ENCODE measurements around the gene TF.

TF gene

DNA sequence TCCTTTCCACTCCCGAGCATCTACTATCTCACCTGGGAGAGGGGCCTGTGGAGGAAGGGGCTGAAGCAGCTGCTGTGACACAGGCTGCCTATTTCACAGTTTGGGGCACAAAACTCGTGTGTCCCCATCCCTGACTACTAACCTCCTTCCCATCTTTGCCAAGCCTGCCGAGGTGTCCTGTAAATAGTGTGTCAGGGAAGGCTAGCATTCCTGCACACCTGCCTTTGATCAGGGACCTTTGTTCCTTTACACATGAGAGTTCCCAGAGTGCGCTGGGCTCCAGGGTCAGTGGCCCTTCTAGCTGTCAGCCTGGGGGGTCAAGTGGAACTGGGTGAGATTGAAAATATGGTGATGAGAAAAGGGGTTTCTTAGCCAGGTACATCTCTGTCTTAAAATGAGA is 13.0 kb upstream of the TF start:
- no peak for TF ChIP-seq FOXP2 (optimal IDR thresholded peaks at IDR 0.05; ENCODE audit: borderline replicate concordance, extremely low read depth, extremely low read length, insufficient read depth)
- TF ChIP-seq TAF1 (IDR thresholded peaks at IDR 0.05; ENCODE audit: borderline replicate concordance, insufficient read depth, low read length): no peak
- TF ChIP-seq POLR2AphosphoS5 (IDR thresholded peaks at IDR 0.05; ENCODE audit: low read depth, low read length): no peak
- TF ChIP-seq SIN3A (IDR thresholded peaks at IDR 0.05; ENCODE audit: borderline replicate concordance, insufficient read depth, low read length): no peak
- TF ChIP-seq, protein P1, sequence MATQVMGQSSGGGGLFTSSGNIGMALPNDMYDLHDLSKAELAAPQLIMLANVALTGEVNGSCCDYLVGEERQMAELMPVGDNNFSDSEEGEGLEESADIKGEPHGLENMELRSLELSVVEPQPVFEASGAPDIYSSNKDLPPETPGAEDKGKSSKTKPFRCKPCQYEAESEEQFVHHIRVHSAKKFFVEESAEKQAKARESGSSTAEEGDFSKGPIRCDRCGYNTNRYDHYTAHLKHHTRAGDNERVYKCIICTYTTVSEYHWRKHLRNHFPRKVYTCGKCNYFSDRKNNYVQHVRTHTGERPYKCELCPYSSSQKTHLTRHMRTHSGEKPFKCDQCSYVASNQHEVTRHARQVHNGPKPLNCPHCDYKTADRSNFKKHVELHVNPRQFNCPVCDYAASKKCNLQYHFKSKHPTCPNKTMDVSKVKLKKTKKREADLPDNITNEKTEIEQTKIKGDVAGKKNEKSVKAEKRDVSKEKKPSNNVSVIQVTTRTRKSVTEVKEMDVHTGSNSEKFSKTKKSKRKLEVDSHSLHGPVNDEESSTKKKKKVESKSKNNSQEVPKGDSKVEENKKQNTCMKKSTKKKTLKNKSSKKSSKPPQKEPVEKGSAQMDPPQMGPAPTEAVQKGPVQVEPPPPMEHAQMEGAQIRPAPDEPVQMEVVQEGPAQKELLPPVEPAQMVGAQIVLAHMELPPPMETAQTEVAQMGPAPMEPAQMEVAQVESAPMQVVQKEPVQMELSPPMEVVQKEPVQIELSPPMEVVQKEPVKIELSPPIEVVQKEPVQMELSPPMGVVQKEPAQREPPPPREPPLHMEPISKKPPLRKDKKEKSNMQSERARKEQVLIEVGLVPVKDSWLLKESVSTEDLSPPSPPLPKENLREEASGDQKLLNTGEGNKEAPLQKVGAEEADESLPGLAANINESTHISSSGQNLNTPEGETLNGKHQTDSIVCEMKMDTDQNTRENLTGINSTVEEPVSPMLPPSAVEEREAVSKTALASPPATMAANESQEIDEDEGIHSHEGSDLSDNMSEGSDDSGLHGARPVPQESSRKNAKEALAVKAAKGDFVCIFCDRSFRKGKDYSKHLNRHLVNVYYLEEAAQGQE (IDR thresholded peaks at IDR 0.05; ENCODE audit: insufficient read depth in 1 of 2, low read depth in 2 of 2, low read length in 2 of 2): no peak

DNA sequence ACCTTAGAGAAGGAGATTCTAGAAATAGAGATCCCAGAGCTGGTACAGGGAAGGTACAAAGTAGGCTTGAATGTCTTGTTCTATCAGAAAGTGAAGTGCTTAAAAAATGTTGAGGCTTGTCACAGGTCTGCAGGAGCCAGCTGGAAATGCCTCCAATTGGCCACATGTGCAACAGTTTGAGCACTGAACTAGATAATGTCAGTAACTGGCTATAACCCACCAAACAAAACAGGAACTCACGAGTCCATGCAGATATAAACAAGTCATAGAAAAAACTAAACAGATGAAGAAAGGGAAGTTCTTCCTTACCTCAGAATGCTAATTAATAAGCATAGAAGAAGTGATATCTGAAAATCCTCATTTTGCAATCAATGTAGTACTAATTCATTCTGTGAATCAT is 11.9 kb upstream of the TF start:
- TF ChIP-seq POLR2AphosphoS5 (IDR thresholded peaks at IDR 0.05; ENCODE audit: low read depth, low read length): no peak
- no peak for TF ChIP-seq TAF1 (IDR thresholded peaks at IDR 0.05; ENCODE audit: borderline replicate concordance, insufficient read depth, low read length)
- TF ChIP-seq, protein P1 (IDR thresholded peaks at IDR 0.05; ENCODE audit: insufficient read depth in 1 of 2, low read depth in 2 of 2, low read length in 2 of 2): no peak
- no peak for TF ChIP-seq FOXP2 (optimal IDR thresholded peaks at IDR 0.05; ENCODE audit: borderline replicate concordance, extremely low read depth, extremely low read length, insufficient read depth)
- no peak for TF ChIP-seq SIN3A (IDR thresholded peaks at IDR 0.05; ENCODE audit: borderline replicate concordance, insufficient read depth, low read length)

DNA sequence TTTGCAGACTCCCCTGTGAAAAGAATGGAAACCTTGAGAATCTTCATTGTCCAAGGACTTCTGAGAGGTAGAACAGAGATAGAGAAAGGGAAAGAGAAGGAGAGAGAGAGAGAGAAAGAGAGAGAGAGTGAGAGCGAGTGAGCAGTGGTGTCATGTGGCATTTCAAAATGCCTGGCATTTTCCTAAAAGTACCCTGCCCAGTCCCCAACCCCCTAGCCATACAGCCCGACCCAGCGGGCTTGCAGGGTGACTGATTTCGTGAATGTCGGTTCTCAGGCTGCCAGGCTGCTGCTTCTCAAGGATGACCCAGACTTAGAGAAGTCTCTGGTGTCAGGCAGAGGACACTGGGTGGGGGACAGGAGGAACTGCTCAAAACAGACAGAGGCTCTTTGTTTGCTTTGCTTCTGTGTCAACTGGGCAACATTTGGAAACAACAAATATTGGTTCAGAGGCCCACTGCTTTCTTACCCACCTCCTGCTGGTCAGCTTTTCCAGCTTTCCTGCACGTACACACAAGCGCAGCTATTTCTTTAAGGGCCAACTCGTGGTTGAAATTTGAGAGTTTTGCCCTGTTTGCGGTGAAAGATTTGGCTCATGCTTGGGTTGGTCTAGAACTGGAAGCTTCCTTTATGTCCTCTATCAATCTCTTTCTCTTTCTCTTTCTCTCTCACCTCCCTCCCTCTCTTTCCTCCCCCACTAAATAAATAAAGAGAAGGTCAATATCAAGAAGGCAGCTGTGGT is 3.7 kb upstream of the TF start:
- TF ChIP-seq POLR2AphosphoS5 (IDR thresholded peaks at IDR 0.05; ENCODE audit: low read depth, low read length) (no peak), FOXP2 (optimal IDR thresholded peaks at IDR 0.05; ENCODE audit: borderline replicate concordance, extremely low read depth, extremely low read length, insufficient read depth) (no peak), TAF1 (IDR thresholded peaks at IDR 0.05; ENCODE audit: borderline replicate concordance, insufficient read depth, low read length) (no peak), SIN3A (IDR thresholded peaks at IDR 0.05; ENCODE audit: borderline replicate concordance, insufficient read depth, low read length) (no peak)
- TF ChIP-seq, protein P1 (IDR thresholded peaks at IDR 0.05; ENCODE audit: insufficient read depth in 1 of 2, low read depth in 2 of 2, low read length in 2 of 2): no peak

DNA sequence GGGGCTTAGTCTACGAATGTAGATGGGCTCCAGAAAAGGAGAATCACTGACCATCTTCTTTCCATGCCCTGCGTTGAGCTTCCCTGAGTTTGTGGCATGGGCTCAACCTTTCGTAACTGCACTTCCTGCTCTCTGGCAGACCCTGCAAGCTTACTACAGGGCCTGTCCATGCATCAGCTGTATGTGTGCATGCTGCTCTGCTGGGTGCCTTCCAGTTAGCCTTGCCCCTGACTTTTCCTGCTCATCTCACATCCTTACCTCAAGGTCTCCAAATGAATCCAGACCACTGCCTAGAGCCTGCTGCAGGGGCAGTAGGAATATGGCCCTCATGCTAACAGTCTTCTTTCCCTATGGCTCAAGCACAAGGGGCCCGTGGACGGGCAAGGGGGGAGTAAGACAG is 2.0 kb upstream of the TF start:
- no peak for TF ChIP-seq TAF1 (IDR thresholded peaks at IDR 0.05; ENCODE audit: borderline replicate concordance, insufficient read depth, low read length)
- no peak for TF ChIP-seq SIN3A (IDR thresholded peaks at IDR 0.05; ENCODE audit: borderline replicate concordance, insufficient read depth, low read length)
- no peak for TF ChIP-seq FOXP2 (optimal IDR thresholded peaks at IDR 0.05; ENCODE audit: borderline replicate concordance, extremely low read depth, extremely low read length, insufficient read depth)
- TF ChIP-seq POLR2AphosphoS5 (IDR thresholded peaks at IDR 0.05; ENCODE audit: low read depth, low read length): no peak
- TF ChIP-seq, protein P1 (IDR thresholded peaks at IDR 0.05; ENCODE audit: insufficient read depth in 1 of 2, low read depth in 2 of 2, low read length in 2 of 2): no peak

All from PFSK-1 (cell line).